Breast epithelium (tissue), 3 donors: ENCODE measurements around the gene GUK1.

Experiments used
- CTCF ChIP-seq, 3 donors: fragments of 450-650 bp; IDR thresholded peaks; one replicate each; pipeline ENCODE4 v1.5.1; 2016 to 2017; ENCODE audit warnings: antibody characterized with exemption in 3 of 3, mild to moderate bottlenecking in 3 of 3, moderate library complexity in 3 of 3
- POLR2A ChIP-seq: fragments of 450-650 bp; IDR thresholded peaks from one replicate; pipeline ENCODE4 v1.6.1; 2016; ENCODE audit warnings: antibody characterized with exemption, mild to moderate bottlenecking, moderate library complexity
- POLR2AphosphoS5 ChIP-seq, 3 donors: sonication (generic); formaldehyde crosslinking; IDR thresholded peaks; one replicate each; pipeline ENCODE4 v1.6.1; 2017; ENCODE audit warnings: antibody characterized with exemption in 3 of 3

- TF ChIP-seq POLR2A: no peak
- no peak for TF ChIP-seq CTCF (IDR thresholded peaks at IDR 0.05)
- TF ChIP-seq POLR2AphosphoS5 (IDR thresholded peaks at IDR 0.05): no peak
Measured at GRCh38 chr1:228171221-228171891, 31.3 kb downstream of the GUK1 start.
